ENCODE results near the gene CIZ1.

DNA sequence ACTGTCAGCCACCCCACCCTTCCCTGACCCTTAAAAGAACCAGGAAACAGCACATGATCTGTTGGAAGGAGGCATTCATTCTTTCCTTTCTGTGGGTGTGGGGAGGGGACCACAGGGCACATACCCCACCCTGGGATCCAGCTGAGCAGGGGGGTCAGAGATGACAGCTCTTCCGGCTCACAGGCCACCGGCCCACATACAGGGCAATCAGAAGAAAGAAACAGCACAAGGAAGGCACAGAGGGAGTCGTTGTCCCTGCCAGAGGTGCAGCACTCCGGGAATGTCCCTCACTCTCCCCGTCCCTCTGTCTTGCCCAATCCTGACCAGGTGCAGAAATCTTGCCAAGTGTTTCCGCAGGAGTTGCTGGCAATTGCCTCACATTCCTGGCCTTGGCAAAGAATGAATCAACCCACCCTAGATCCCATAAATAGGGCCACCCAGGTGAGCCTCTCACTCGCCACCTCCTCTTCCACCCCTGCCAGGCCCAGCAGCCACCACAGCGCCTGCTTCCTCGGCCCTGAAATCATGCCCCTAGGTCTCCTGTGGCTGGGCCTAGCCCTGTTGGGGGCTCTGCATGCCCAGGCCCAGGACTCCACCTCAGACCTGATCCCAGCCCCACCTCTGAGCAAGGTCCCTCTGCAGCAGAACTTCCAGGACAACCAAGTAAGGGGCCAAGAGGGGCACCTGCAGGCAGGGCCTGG is 42.2 kb downstream of the CIZ1 start, which contains the start of gene LCN2:
- no peak for TF ChIP-seq POLR2A (IDR thresholded peaks at IDR 0.05)
- TF ChIP-seq, protein P1, sequence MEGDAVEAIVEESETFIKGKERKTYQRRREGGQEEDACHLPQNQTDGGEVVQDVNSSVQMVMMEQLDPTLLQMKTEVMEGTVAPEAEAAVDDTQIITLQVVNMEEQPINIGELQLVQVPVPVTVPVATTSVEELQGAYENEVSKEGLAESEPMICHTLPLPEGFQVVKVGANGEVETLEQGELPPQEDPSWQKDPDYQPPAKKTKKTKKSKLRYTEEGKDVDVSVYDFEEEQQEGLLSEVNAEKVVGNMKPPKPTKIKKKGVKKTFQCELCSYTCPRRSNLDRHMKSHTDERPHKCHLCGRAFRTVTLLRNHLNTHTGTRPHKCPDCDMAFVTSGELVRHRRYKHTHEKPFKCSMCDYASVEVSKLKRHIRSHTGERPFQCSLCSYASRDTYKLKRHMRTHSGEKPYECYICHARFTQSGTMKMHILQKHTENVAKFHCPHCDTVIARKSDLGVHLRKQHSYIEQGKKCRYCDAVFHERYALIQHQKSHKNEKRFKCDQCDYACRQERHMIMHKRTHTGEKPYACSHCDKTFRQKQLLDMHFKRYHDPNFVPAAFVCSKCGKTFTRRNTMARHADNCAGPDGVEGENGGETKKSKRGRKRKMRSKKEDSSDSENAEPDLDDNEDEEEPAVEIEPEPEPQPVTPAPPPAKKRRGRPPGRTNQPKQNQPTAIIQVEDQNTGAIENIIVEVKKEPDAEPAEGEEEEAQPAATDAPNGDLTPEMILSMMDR (IDR thresholded peaks at IDR 0.05) = no peak

Data from vagina (tissue), 2 donors.